Activated naive CD4-positive, alpha-beta T cell treated with anti-CD3 and anti-CD28 coated beads, Interleukin-2, amount 10 ng/mL, durations not matched to agents 7 days and 5 days (primary cell): Measurements from ENCODE around the gene DDX60.
"Not testable (repeated sequence)": the region's sequence is repeated elsewhere in the genome, so short reads cannot be mapped to it uniquely, and the experiment has no call there.

Source experiments
- CTCF ChIA-PET: fragments of 350-600 bp; sonication (Branson Sonifier 250); formaldehyde crosslinking; loops from one replicate; lab custom pipeline; 2021; ENCODE audit warnings: antibody characterized with exemption; lab: Charles Lee
- DNase-seq: peaks from one replicate; pipeline ENCODE4 v3.0.0-alpha.2; 2020
- H3K27ac Mint-ChIP-seq: one replicate; pipeline ENCODE4 v1.8.0; 2021; ENCODE audit warnings: mild to moderate bottlenecking, moderate library complexity, mixed read lengths
- H3K27me3 Mint-ChIP-seq: one replicate; pipeline ENCODE4 v1.8.0; 2021; ENCODE audit warnings: mild to moderate bottlenecking, mixed read lengths
- H3K36me3 Mint-ChIP-seq: one replicate; pipeline ENCODE4 v1.8.0; 2021; ENCODE audit warnings: mixed read lengths
- H3K4me1 Mint-ChIP-seq: one replicate; pipeline ENCODE4 v1.8.0; 2021; ENCODE audit warnings: mixed read lengths
- H3K4me3 Mint-ChIP-seq: one replicate; pipeline ENCODE4 v1.8.0; 2021; ENCODE audit warnings: mild to moderate bottlenecking, moderate library complexity, mixed read lengths
- H3K9me3 Mint-ChIP-seq: one replicate; pipeline ENCODE4 v1.8.0; 2021; ENCODE audit warnings: mixed read lengths

The DDX60 gene

DNA sequence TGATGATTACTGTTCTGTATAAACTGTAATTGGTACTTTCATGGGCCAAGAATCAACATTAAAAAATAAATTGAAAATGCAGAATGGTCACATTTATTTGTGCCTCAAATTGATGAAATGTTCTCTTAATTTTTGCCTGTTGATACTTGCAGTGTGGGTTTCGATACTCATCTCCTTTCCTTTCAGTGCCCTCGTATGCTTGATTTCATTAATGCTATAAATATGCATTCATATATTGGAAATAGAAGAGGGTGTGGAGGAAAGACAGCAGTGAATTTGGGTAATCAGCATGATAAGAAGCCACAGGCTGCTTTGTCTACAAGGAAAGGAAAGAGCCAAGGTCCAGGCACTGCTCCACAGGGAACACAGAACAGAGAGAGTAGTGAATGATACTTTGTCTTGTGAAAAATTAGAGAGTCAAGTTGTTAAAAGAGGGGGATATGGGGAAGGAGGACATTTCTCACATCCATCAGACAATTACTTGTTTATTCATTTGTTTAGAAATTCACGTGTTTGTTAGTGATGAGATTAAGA, 1.0 kb upstream of the DDX60 start:
- peaks cover 26% of the 10 kb centered on the region for H3K36me3 Mint-ChIP-seq
- H3K9me3 Mint-ChIP-seq: peaks cover 8% of the 10 kb centered on the region
- peaks cover 8% of the 10 kb centered on the region for H3K27me3 Mint-ChIP-seq
- peaks cover 60% of the 10 kb centered on the region for H3K4me1 Mint-ChIP-seq
- DNase-seq: no peak
- H3K27ac Mint-ChIP-seq: peak overlapping the region; percentile 95
- peak overlapping the region; percentile 84 for H3K4me3 Mint-ChIP-seq
- CTCF ChIA-PET: no interaction called here

DNA sequence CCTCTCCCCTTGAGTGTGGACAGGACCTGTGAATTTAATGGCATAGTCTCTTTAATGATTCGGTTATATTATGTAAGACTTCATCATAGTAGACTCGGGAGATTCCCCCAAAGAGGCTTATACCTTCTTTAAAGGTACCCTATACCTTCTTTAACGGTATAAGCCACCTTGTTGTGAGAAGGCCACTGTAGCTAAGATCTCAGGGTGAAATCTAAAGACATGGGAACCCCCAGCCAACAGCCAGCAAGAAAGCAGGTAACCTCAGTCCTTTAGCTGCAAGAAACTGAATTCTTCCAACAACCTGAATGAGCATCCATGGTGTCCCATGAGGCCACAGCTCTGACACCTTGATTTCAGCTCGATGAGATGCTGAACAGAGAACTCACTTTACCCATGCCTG, 931 bp downstream of the DDX60 start:
- Mint-ChIP-seq H3K9me3 (peaks cover 8% of the 10 kb centered on the region), H3K4me3 (peak overlapping the region; percentile 84), H3K27ac (peak overlapping the region; percentile 95), H3K27me3 (peaks cover 8% of the 10 kb centered on the region), H3K36me3 (peaks cover 31% of the 10 kb centered on the region), H3K4me1 (peaks cover 71% of the 10 kb centered on the region)
- CTCF ChIA-PET: interaction anchor here (1.4 kb wide), 1 partner anchor 162 kb away, joined by 6 read pairs; the partner anchor contains the start of gene DDX60L
- no peak for DNase-seq

DNA sequence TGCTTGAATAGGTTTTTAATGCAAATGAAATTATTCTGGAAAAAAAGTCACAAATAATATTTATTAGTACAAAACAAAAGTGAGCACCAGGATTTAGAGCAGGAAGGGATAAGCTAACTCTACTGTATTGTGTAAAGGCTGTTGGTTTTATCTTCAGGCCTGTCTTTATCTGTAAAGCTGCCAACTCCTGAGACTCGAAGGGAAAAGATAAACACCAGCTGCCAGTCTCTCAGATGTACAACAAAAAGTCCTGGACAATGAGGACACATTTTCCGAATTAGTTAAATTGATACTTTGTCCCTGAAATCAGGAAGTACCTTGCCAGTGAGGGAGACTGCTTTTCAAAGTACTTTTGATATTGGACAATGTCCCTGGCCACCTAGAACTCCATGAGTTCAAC, 8.8 kb downstream of the DDX60 start:
- Mint-ChIP-seq H3K4me3 (no peak overlapping the region), H3K27ac (no peak overlapping the region), H3K4me1 (peaks cover 44% of the 10 kb centered on the region), H3K27me3 (no peaks in the 10 kb centered on the region), H3K36me3 (peaks cover 52% of the 10 kb centered on the region), H3K9me3 (no peaks in the 10 kb centered on the region)
- CTCF ChIA-PET: no interaction called here
- DNase-seq: no peak

DNA sequence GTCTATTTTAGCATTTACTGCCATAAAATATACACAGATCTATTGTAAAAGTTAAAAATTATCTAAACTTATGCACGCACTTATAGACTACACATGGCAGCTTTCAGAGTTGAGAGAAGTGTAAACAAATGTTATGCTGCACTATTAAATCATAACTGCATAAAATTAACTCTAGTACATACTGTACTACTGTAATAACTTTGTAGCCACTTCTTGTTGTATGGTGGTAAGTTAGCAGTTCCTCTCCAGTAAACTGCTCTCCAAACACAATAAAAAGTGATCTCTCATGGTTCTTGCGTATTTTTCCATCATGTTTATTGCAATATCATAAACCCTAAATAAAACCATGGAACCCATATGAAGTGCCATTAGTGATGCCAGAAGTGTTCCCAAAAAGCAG, 9.6 kb downstream of the DDX60 start:
- H3K4me1 Mint-ChIP-seq: peaks cover 41% of the 10 kb centered on the region
- CTCF ChIA-PET: no interaction called here

GRCh38 chr4:168306476-168306875, 12.1 kb downstream of the DDX60 start:
- Mint-ChIP-seq H3K36me3 (peaks cover 54% of the 10 kb centered on the region), H3K4me3 (peak overlapping the region; percentile 15), H3K9me3 (no peaks in the 10 kb centered on the region), H3K4me1 (peaks cover 29% of the 10 kb centered on the region), H3K27me3 (no peaks in the 10 kb centered on the region), H3K27ac (peak overlapping the region; percentile 38)
- DNase-seq: no peak
- CTCF ChIA-PET: no interaction called here

More for the DNA sequence above, 9.6 kb downstream of the DDX60 start:
- Mint-ChIP-seq H3K9me3 (no peaks in the 10 kb centered on the region), H3K4me3 (no peak overlapping the region), H3K36me3 (peaks cover 57% of the 10 kb centered on the region), H3K27me3 (no peaks in the 10 kb centered on the region), H3K27ac (no peak overlapping the region)
- no peak for DNase-seq

DNA sequence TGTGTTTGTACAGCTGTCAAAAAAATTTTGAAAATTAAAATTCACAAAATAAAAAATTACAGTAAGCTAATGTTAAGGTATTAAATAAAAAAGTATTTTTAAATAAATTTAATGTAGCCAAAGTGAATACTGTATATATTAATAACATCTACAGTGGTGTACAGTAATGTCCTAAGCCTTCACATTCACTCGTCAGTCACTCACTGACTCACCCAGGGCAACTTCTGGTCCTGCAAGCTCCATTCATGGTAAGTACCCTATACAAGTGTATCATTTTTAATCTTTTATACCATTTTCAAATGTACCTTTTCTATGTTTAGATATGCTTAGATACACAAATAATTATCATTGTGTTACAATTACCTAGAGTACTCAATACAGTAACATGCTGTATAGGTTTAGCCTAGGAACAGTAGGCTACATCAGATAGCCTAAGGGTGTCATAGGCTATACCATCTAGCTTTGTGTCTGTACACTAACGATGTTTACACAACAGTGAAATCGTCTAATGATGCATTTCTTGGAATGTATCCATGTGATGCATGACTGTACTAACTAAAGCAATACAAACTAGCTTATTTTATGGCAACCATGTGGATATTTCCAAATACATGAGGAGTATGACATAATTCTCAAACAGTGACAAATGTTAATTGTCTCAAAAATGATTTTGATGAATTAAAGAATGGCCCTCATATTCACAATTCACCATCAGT, 13.7 kb downstream of the DDX60 start:
- Mint-ChIP-seq H3K9me3 (no peaks in the 10 kb centered on the region), H3K36me3 (peaks cover 57% of the 10 kb centered on the region), H3K4me3 (no peak overlapping the region), H3K27ac (no peak overlapping the region), H3K4me1 (peaks cover 35% of the 10 kb centered on the region), H3K27me3 (no peaks in the 10 kb centered on the region)
- no peak for DNase-seq
- CTCF ChIA-PET: interaction anchor here (1.0 kb wide), 1 partner anchor 8 kb away, joined by 3 read pairs; no protein-coding TSS in a partner anchor

- H3K9me3 Mint-ChIP-seq, DNase-seq, H3K27me3 Mint-ChIP-seq, CTCF ChIA-PET, H3K27ac Mint-ChIP-seq, H3K4me3 Mint-ChIP-seq: not testable (repeated sequence)
- Mint-ChIP-seq H3K36me3 (peaks cover 57% of the 10 kb centered on the region), H3K4me1 (peaks cover 39% of the 10 kb centered on the region)
Measured at GRCh38 chr4:168303430-168303829, 15.1 kb downstream of the DDX60 start.

DNA sequence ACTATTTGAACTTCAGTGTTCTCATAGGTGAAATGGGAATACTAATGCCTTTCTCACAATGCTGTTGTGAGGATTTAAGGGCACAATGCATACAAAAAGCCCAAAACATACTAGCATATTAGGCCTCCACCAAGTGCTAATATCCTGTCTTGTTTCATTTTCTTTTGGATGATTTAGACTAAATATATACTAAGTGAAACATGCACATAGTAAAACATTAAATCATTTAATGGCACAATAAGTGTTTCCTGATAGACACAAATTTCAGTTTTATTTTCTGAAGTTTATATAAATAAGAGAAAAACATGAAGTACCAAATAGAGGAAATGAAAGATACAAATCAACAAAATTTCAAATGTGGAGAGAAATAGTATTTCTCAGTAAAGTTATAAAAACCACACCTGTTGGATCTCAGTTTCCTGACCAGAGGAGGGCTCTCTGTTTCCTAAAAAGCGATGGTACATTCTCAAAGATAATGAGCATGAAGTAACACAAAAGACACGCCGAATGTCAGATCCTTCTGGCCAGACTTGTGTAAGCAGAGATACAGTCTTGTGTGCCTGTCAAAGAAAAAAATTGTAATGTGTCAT, 25.1 kb downstream of the DDX60 start:
- H3K4me1 Mint-ChIP-seq: peaks cover 21% of the 10 kb centered on the region
- H3K27ac Mint-ChIP-seq: no peak overlapping the region
- CTCF ChIA-PET: no interaction called here
- DNase-seq: no peak
- no peaks in the 10 kb centered on the region for H3K9me3 Mint-ChIP-seq
- peaks cover 44% of the 10 kb centered on the region for H3K36me3 Mint-ChIP-seq
- H3K27me3 Mint-ChIP-seq: no peaks in the 10 kb centered on the region
- no peak overlapping the region for H3K4me3 Mint-ChIP-seq

GRCh38 chr4:168291242-168291641, 27.3 kb downstream of the DDX60 start:
- DNase-seq: no peak
- Mint-ChIP-seq H3K27ac (no peak overlapping the region), H3K9me3 (no peaks in the 10 kb centered on the region), H3K27me3 (no peaks in the 10 kb centered on the region), H3K36me3 (peaks cover 38% of the 10 kb centered on the region), H3K4me1 (peaks cover 20% of the 10 kb centered on the region), H3K4me3 (no peak overlapping the region)
- CTCF ChIA-PET: no interaction called here

DNA sequence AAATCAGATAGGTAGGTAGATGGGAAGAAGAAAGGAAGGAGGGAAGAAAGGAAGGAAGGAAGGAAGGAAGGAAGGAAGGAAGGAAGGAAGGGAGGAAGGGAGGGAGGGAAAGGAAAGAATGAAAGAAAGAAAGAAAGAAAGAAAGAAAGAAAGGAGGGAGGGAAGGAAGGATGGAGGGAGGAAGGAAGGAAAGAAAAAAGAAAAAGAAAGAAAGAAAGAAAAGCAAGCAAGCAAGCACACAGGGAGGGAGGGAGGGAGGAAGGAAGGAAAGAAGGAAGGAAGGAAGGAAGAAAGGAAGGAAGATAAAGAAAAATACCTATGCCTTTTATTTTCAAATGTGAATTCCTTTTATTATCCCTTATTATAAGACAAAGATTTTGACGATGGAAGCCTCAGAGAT, 32.7 kb downstream of the DDX60 start:
- CTCF ChIA-PET, DNase-seq, H3K4me1 Mint-ChIP-seq, H3K27ac Mint-ChIP-seq, H3K4me3 Mint-ChIP-seq, H3K27me3 Mint-ChIP-seq, H3K9me3 Mint-ChIP-seq: not testable (repeated sequence)
- peaks cover 37% of the 10 kb centered on the region for H3K36me3 Mint-ChIP-seq

DNA sequence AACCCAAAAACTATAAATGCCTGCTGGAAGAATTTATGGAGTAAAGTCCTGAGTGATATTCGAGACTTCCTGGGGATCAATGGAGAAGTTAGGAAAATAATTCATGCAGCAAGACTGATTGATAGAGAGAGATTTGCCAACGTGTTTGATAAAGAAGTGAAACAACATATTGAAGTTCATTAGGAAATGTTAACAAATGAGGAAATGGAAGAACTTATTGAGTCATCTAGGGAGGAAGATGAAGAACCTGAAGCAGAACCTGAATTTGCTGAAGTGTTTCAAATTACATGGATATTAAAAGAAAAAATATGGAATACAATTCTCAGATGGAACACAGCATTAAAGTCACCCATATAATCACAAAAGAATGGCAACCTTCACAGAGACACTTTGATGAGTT, 39.0 kb downstream of the DDX60 start:
- no peaks in the 10 kb centered on the region for H3K9me3 Mint-ChIP-seq
- peaks cover 63% of the 10 kb centered on the region for H3K36me3 Mint-ChIP-seq
- no peaks in the 10 kb centered on the region for H3K27me3 Mint-ChIP-seq

GRCh38 chr4:168275836-168276235, 42.7 kb downstream of the DDX60 start:
- Mint-ChIP-seq H3K4me3 (no peak overlapping the region), H3K36me3 (peaks cover 76% of the 10 kb centered on the region), H3K9me3 (no peaks in the 10 kb centered on the region), H3K27ac (no peak overlapping the region), H3K27me3 (no peaks in the 10 kb centered on the region), H3K4me1 (peaks cover 7% of the 10 kb centered on the region)
- CTCF ChIA-PET: no interaction called here
- DNase-seq: no peak

More for the DNA sequence above, 39.0 kb downstream of the DDX60 start:
- CTCF ChIA-PET: no interaction called here
- no peaks in the 10 kb centered on the region for H3K4me1 Mint-ChIP-seq
- DNase-seq: no peak
- H3K4me3 Mint-ChIP-seq: no peak overlapping the region
- H3K27ac Mint-ChIP-seq: no peak overlapping the region

DNA sequence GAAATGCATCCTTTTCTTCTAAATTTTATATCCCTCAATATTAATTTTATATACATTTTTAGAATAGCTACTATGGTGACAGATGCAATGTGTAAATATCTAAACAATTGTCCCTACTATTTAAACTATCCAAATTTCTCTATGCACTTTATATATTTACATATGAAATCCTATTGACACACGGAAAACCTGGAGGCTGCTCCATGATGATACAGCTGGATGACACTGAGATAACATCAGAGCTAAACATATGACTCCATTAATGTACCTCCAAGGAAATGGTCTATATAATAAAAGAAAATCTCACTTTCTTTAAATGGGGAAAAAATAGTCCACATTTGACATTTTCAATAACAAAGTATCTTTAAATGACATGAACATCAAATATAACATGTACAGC, 43.7 kb downstream of the DDX60 start:
- peaks cover 7% of the 10 kb centered on the region for H3K4me1 Mint-ChIP-seq
- peaks cover 75% of the 10 kb centered on the region for H3K36me3 Mint-ChIP-seq
- no peak for DNase-seq
- CTCF ChIA-PET: no interaction called here
- no peaks in the 10 kb centered on the region for H3K9me3 Mint-ChIP-seq
- no peak overlapping the region for H3K4me3 Mint-ChIP-seq
- H3K27me3 Mint-ChIP-seq: no peaks in the 10 kb centered on the region
- H3K27ac Mint-ChIP-seq: no peak overlapping the region

- CTCF ChIA-PET: no interaction called here
- Mint-ChIP-seq H3K4me1 (peaks cover 7% of the 10 kb centered on the region), H3K4me3 (no peak overlapping the region), H3K27me3 (no peaks in the 10 kb centered on the region), H3K36me3 (peaks cover 73% of the 10 kb centered on the region), H3K27ac (no peak overlapping the region), H3K9me3 (no peaks in the 10 kb centered on the region)
- DNase-seq: no peak
Measured at GRCh38 chr4:168273838-168274237, 44.7 kb downstream of the DDX60 start.

DNA sequence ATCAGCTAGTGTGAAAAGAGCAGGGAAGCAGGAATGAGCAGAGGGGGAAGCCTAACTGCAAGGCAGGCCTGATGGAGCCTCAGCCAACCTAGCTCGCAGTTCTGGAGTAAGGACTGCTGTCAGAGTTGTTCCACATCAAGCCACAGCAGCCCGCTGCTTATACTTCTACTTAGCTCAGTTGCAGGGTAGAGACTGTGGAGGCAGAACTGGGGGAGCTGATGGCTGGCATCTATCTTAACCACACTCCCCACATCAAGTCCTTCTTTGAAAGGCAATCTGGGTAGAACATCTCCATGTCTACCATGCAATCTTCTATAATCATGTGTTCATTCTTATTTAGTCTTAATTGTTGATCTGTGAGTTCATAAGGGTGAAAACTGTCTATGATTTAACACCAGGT, 46.1 kb downstream of the DDX60 start:
- Mint-ChIP-seq H3K36me3 (peaks cover 75% of the 10 kb centered on the region), H3K9me3 (no peaks in the 10 kb centered on the region), H3K27ac (no peak overlapping the region), H3K27me3 (no peaks in the 10 kb centered on the region), H3K4me1 (peaks cover 7% of the 10 kb centered on the region), H3K4me3 (no peak overlapping the region)
- peak; percentile 29 for DNase-seq
- CTCF ChIA-PET: no interaction called here
